WI38 (cell line): ENCODE data around the gene CLSTN2.

Source experiments
- H3K4me3 ChIP-seq: 2 replicates; pipeline ENCODE4 v1.5.1; 2011; ENCODE audit warnings: low read depth, mild to moderate bottlenecking, control low read depth, low read length
- TF ChIP-seq, protein P1 (sequence below): IDR thresholded peaks from 2 replicates; pipeline ENCODE4 v1.5.1; 2012; ENCODE audit warnings: low read depth, mild to moderate bottlenecking, control low read depth, low read length

Gene CLSTN2

DNA sequence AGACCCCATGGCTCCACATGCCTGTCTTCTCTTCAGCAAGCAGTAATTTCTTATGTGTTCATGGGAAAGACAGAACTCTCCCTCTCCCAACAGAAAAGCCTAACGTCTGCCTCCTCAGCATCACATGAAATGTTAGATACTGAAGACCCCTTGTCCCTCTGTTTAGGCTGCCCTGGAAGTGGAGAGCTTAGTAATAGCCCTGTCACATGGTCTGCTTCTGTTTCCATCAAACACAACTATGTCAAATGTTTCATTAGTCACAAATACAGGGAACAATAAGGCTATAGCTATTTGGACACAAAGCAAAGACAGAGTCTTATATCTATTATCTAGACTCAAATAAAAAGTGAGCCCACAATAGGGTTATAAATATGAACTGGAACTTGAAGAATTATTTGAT, 552.6 kb downstream of the CLSTN2 start:
- TF ChIP-seq, protein P1, sequence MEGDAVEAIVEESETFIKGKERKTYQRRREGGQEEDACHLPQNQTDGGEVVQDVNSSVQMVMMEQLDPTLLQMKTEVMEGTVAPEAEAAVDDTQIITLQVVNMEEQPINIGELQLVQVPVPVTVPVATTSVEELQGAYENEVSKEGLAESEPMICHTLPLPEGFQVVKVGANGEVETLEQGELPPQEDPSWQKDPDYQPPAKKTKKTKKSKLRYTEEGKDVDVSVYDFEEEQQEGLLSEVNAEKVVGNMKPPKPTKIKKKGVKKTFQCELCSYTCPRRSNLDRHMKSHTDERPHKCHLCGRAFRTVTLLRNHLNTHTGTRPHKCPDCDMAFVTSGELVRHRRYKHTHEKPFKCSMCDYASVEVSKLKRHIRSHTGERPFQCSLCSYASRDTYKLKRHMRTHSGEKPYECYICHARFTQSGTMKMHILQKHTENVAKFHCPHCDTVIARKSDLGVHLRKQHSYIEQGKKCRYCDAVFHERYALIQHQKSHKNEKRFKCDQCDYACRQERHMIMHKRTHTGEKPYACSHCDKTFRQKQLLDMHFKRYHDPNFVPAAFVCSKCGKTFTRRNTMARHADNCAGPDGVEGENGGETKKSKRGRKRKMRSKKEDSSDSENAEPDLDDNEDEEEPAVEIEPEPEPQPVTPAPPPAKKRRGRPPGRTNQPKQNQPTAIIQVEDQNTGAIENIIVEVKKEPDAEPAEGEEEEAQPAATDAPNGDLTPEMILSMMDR: no peak
- no peak overlapping the region for H3K4me3 ChIP-seq

DNA sequence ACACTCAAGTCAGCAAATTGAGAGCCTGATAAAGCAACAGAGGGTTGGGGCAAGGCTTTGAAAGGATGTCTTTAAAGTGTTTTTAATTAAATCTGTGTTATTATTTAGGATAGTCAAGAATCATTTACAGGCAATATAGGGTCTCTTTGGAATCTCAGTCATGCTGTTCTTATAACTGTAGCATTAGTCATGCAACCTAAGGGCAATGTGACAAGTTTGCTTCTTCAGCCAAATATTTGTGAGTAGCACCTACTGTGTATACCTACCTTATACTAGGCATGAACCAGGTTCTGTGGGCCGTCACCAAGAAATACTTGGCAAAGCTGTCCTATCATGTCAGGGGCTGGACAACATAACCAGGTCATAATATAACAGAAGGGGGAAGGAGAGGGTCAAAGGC, 558.3 kb downstream of the CLSTN2 start:
- TF ChIP-seq, protein P1: no peak
- H3K4me3 ChIP-seq: no peak overlapping the region

DNA sequence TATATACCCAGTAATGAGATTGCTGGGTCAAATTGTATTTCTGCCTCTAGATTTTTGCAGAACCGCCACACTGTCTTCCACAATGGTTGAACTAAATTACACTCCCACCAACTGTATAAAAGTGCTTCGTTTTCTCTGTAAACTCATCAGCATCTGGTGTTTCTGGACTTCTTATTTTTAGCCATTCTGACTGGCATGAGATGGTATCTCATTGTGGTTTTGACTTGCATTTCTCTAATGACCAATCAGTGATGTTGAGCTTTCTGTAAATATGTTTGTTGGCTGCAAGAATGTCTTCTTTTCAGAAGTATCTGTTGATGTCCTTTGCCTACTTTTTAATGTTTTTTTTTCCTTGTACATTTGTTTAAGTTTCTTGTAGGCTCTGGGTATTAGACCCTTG, 560.0 kb downstream of the CLSTN2 start:
- H3K4me3 ChIP-seq: no peak overlapping the region
- TF ChIP-seq, protein P1: no peak

DNA sequence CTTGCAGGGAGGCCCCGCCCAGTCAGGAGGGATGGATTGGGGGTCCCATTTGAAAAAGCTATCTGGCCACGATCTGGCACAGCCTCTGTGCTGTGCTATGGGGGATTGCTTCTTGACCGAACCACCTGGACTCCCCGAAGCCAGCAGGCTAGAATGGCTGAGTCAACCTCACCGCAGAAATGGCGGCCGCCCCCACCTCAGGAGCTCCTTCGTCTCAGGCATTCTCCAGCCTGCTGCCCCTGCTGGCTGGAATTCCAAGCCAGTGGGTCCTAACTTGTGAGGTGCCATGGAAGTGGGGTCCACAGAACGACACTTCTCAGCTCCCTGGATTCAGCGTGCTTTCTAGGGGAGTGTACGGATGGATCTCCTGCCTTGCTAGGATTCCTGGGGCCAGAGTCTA, 562.3 kb downstream of the CLSTN2 start:
- TF ChIP-seq, protein P1: no peak
- H3K4me3 ChIP-seq: no peak overlapping the region

DNA sequence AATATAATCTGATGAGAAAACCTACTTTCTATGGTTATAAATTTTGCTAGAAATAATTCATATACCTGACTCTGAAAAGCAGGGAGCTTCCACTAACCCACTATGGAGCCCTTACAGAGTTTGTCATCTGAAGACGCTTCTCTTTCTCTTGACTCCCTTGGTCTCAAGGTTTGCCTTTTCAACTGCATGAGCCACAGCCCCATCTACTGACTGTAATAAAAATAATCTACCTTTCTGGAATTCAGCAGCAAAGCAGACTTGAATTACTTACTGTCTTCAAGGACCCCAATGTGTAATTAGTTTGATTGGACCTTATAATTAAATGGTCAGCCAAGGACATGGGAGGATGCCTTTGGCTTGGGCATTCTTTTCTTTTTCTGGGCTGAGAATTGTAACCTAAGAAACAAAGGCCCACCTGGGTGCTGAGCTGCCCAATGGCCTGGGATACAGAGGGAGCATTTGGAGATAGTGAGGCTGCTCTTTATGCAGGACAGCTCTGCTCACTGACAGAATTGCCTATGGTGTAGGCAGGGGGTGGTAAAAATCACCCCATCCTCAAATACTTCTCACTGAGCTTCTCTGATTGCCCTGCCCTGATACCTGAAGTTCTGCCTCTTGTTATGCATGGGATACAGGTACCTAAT, 564.3 kb downstream of the CLSTN2 start:
- no peak overlapping the region for H3K4me3 ChIP-seq
- TF ChIP-seq, protein P1: no peak

DNA sequence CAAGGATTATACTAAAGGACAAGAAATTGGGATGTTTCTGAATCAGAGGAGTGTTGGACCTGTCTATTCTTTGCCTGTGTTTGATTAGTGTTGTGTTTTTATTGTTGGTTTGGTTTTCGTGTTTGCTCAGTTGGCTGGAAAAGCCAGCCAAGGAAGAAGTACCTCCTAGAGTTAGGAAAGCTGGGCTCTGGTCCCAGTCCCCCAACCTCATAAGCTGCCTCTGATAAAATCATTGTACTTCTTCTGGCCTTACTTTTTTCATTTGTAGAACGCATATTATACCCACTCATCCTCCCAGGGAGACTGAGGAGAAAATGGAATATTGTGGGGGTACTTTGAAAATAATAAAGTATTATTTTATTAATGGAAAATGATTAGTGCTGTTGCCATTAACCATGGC, 565.5 kb downstream of the CLSTN2 start:
- TF ChIP-seq, protein P1: no peak

DNA sequence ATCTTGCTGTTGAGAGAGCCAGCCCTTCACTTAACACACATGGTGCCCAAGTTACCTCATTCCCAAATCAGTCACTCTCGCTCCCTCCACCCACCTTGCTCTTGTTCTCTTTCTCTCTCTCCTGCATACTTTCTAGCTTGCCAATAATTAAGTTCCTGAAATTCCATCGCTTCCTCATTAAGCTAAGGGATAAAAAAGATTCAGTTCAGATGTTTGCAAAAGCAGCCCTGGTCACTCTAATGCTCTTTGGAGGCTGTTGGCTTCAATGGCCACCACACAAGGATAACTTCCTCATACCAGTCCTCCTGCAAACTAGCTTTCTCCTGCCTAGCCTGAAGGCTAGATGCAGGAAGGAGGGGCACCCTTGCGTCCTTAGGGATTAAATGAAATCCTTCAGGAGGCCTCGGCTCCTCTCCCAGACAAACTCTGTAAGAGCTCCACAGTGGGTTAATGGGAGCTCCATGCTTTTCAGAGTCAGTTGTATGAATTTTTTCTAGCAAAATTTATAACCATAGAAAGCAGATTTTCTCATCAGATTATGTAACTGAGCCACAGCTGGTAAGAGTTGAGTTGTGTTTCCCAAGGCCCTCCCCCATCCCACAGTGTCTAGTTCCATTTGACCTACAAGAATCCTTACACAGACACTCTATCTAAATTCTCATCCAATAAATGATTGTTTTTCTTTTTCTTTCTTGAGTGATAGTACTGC, 566.2 kb downstream of the CLSTN2 start:
- no peak overlapping the region for H3K4me3 ChIP-seq
- TF ChIP-seq, protein P1: no peak

More for the DNA sequence above, 565.5 kb downstream of the CLSTN2 start:
- H3K4me3 ChIP-seq: no peak overlapping the region
